Epithelial cell of esophagus (primary cell): ENCODE measurements around the gene RAPGEFL1.
"Not testable (repeated sequence)": the region's sequence is repeated elsewhere in the genome, so short reads cannot be mapped to it uniquely, and the experiment has no call there.

Source experiments
- DNase-seq: peaks from one replicate; pipeline ENCODE4 v3.0.0; 2010; ENCODE audit warnings: low read depth
- H3K4me3 ChIP-seq: 2 replicates; pipeline ENCODE4 v1.5.1; 2011; ENCODE audit warnings: mild to moderate bottlenecking, low read length, control low read depth
- CTCF ChIP-seq: IDR thresholded peaks from 2 replicates; pipeline ENCODE4 v1.5.1; 2011; ENCODE audit warnings: low read depth, mild to moderate bottlenecking, low read length, control low read depth, inconsistent platforms; ENCODE audit not compliant: insufficient read depth; ENCODE audit errors: missing control alignments

Gene RAPGEFL1

DNA sequence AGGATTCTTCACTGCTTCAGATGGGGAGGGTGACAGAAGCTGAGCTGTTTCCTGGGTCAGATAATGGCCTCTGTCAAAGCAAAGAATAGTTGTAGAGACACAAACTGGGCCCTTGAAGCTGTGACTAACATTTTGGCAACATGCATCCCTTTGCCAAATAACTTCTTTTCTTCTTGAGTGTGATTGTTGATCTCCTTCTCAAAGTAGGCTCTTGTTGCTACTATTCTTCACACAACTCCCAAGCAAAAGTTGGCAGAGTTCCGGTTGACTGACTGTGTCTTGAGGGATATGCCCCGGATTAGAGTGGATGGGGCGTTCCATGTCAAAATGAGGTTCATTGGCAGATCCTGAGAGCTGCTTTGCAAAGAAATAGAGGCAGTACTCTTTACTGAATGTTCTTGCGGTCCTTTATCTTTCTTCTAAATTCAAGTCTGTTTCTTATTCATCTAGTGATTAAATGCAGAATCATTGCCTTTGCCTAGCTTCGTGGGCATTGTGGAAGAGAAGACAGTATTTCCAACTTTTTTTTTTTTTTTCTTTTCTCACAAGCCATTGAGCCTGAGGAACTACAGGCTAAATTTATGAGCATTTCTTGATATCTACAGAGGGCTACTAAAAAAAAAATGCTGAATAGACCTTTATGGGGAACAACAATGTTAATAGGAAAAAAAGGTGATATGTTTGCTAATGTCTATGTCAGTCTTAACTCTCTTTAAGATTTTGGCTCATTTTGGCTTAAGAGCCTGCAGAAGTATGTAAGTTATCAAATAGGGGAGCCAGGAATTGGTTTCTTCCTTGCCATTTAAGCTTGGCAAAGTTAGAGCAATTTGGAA is 47.7 kb downstream of the RAPGEFL1 start:
- peak; percentile 10 for DNase-seq
- no peak overlapping the region for H3K4me3 ChIP-seq
- no peak for TF ChIP-seq CTCF

DNA sequence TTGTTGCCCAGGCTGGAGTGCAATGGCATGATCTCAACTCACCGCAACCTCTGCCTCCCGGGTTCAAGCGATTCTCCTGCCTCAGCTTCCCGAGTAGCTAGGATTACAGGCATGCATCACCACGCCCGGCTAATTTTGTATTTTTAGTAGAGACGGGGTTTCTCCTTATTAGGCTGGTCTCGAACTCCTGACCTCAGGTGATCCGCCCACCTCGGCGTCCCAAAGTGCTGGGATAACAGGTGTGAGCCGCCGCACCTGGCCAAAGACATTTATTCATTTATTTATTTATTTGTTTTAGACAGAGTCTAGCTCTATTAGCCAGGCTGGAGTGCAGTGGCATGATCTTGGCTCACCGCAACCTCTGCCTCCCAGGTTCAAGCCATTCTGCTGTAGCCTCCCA is 51.9 kb downstream of the RAPGEFL1 start:
- H3K4me3 ChIP-seq, DNase-seq: not testable (repeated sequence)

DNA sequence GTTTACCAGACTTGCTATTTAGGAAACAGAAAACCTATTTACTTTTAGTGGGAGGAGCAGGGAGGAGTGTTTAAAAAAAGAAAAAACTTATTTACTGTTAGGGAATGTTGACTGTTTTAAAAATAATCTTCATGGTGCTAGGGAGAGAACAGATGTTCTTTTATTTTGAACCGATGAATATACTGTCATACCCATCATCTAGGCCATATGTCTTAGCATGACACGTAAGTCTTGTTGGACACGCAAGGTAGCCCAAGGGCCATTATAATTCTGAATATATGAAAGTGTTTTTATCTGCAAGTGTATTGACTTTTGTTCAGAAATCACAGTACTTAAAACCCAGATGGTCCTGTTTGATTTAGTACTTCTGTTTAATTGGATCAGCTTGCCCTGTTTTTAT is 53.4 kb downstream of the RAPGEFL1 start:
- DNase-seq: no peak
- no peak overlapping the region for H3K4me3 ChIP-seq
- no peak for TF ChIP-seq CTCF

GRCh38 chr17:40231928-40232327 is 54.7 kb downstream of the RAPGEFL1 start:
- DNase-seq, H3K4me3 ChIP-seq: not testable (repeated sequence)

DNA sequence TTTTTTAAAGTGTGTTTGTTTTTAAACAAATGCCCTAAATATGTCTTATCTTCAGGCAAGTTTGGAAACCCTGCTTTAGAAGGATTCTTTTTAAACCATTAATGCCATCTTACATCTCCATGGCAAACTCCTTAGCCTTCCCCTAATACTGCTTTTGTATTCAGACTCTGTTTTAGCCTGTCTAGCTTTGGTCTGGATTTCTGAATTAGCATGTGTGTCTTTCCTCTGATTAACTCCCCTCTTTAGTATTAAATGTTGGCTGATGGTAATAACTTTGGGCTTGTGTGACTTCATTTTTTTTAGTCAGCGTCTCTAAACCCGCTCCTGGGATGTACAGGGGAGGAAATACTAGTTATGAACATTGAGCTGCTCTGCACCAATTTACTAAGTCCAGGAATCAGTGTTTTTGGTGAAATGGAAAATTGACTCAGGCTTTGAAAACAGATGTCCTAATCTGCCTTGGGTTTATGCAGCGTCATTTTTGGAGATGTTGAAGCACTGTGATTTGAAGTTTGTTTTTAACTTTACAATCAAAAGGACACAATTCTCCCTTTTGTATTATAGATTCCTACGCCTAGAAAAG is 64.1 kb downstream of the RAPGEFL1 start:
- TF ChIP-seq CTCF: no peak
- DNase-seq: no peak
- H3K4me3 ChIP-seq: no peak overlapping the region

- H3K4me3 ChIP-seq: no peak overlapping the region
- no peak for DNase-seq
- TF ChIP-seq CTCF: no peak
Observed at GRCh38 chr17:40242774-40243173, 65.5 kb downstream of the RAPGEFL1 start.

GRCh38 chr17:40243761-40244160 is 66.5 kb downstream of the RAPGEFL1 start:
- no peak overlapping the region for H3K4me3 ChIP-seq
- no peak for TF ChIP-seq CTCF
- DNase-seq: no peak

DNA sequence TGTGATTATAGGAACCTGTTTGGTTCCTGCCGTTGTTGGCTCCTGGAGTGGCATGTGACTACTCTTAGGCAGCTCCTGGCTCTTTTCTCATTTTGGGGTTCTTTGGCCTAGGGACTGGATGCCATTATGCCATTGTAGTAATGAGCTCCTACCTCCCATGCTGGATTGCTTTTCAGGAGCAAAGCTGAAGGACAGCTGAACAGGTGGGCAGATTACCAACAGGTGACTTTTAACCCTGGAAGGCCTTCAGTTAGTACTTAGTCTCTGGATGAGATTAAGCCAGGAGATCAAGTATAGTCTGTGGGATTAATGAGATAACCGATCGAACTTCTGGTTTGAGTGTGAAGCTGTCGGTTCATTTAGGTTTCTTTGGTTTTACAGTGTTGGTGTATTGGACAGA is 67.0 kb downstream of the RAPGEFL1 start:
- no peak for TF ChIP-seq CTCF
- DNase-seq: no peak

More for the DNA sequence above, 67.0 kb downstream of the RAPGEFL1 start:
- H3K4me3 ChIP-seq: no peak overlapping the region
